UCSD-AML1 (cell line): ENCODE data around the gene TNFAIP8L2.

Source experiments
- DNase-seq: peaks from one replicate; lab custom pipeline; 2025; ENCODE audit not compliant: unreplicated experiment; lab: John Stamatoyannopoulos, UW

Gene TNFAIP8L2

GRCh38 chr1:151145304-151146071 lies 11.0 kb upstream of the TNFAIP8L2 start:
- no peak for DNase-seq

GRCh38 chr1:151146072-151146411 lies 10.4 kb upstream of the TNFAIP8L2 start:
- DNase-seq, result no peak

- peak; percentile 90 for DNase-seq
These were observed 9.9 kb upstream of the TNFAIP8L2 start, which contains the start of gene SEMA6C for GRCh38 chr1:151146412-151147131. Gene SEMA6C, minus strand, starts transcription at chr1:151146631. Its CDS starts 4,010 bp downstream, at chr1:151142621.

- peak; percentile 49 for DNase-seq
These were observed 9.3 kb upstream of the TNFAIP8L2 start for GRCh38 chr1:151147132-151147503.

- DNase-seq, result no peak
These were observed 8.8 kb upstream of the TNFAIP8L2 start for GRCh38 chr1:151147665-151148064.

- DNase-seq, result peak; percentile 89
These were observed 650 bp downstream of the TNFAIP8L2 start for GRCh38 chr1:151157067-151157531.

- peak; percentile 21 for DNase-seq
These were observed 1.9 kb downstream of the TNFAIP8L2 start for GRCh38 chr1:151158326-151158725.

GRCh38 chr1:151158751-151159251 lies 2.4 kb downstream of the TNFAIP8L2 start:
- DNase-seq, result no peak

GRCh38 chr1:151159373-151159772 lies 2.9 kb downstream of the TNFAIP8L2 start:
- no peak for DNase-seq

- no peak for DNase-seq
These were observed 8.4 kb downstream of the TNFAIP8L2 start for GRCh38 chr1:151164732-151165280.

- no peak for DNase-seq
These were observed 8.9 kb downstream of the TNFAIP8L2 start for GRCh38 chr1:151165281-151165737.

- DNase-seq, result peak; percentile 96
These were observed 9.5 kb downstream of the TNFAIP8L2 start, which contains the start of the genes LYSMD1 and SCNM1 for GRCh38 chr1:151165738-151166504. Gene LYSMD1, minus strand, starts transcription at chr1:151165902. Its CDS starts 644 bp downstream, at chr1:151165258. Gene SCNM1, plus strand, starts transcription at chr1:151166144. Its CDS starts 9 bp downstream, at chr1:151166153.

- DNase-seq, result peak; percentile 52
These were observed 10.1 kb downstream of the TNFAIP8L2 start for GRCh38 chr1:151166505-151166956.

- no peak for DNase-seq
These were observed 10.7 kb downstream of the TNFAIP8L2 start for GRCh38 chr1:151167116-151167515.

GRCh38 chr1:151171190-151171589 lies 14.7 kb downstream of the TNFAIP8L2 start:
- DNase-seq, result no peak

GRCh38 chr1:151175041-151175741 lies 18.7 kb downstream of the TNFAIP8L2 start:
- no peak for DNase-seq

- DNase-seq, result no peak
These were observed 19.4 kb downstream of the TNFAIP8L2 start, which contains the start of gene TMOD4 for GRCh38 chr1:151175863-151176262. Gene TMOD4, minus strand, starts transcription at chr1:151175981. Its CDS starts 1,106 bp downstream, at chr1:151174875.

GRCh38 chr1:151176514-151177045 lies 20.1 kb downstream of the TNFAIP8L2 start:
- no peak for DNase-seq

GRCh38 chr1:151184211-151184610 lies 27.8 kb downstream of the TNFAIP8L2 start:
- no peak for DNase-seq

GRCh38 chr1:151187205-151187604 lies 30.8 kb downstream of the TNFAIP8L2 start:
- no peak for DNase-seq
